K562 (cell line): ENCODE measurements around the gene NMRAL1. TPM values are rescaled to one million over a fixed set of nuclear protein-coding genes. Genes with fewer than 3 reads are reported as not detected.
A peak's percentile ranks its signal among the peaks of the same experiment; 100 is the strongest.

Source experiments
- ARID1B ChIP-seq: fragments of 450-650 bp; IDR thresholded peaks from 2 replicates; pipeline ENCODE4 v1.6.1; 2016; ENCODE audit warnings: antibody characterized with exemption, mild to moderate bottlenecking, inconsistent platforms
- CC2D1A ChIP-seq: fragments of 450-650 bp; IDR thresholded peaks from 2 replicates; pipeline ENCODE4 v1.6.1; 2017; ENCODE audit warnings: mild to moderate bottlenecking
- ELK3 ChIP-seq: fragments of 450-650 bp; formaldehyde crosslinking; IDR thresholded peaks from 2 replicates; pipeline ENCODE4 v1.4.0; 2020; ENCODE audit warnings: mild to moderate bottlenecking
- HIVEP1 ChIP-seq: fragments of 250-450 bp; sonication (Bioruptor Pico); IDR thresholded peaks from 2 replicates; pipeline ENCODE4 v1.4.0; 2020; ENCODE audit warnings: mild to moderate bottlenecking
- MAFK ChIP-seq: IDR thresholded peaks from 2 replicates; pipeline ENCODE4 v1.6.1; 2011; ENCODE audit warnings: low read length, improper control_type of control experiment
- MTA1 ChIP-seq: fragments of 450-650 bp; IDR thresholded peaks from 2 replicates; pipeline ENCODE4 v1.6.1; 2017; ENCODE audit warnings: borderline replicate concordance
- NKRF ChIP-seq: fragments of 450-650 bp; IDR thresholded peaks from 2 replicates; pipeline ENCODE4 v1.6.1; 2016; ENCODE audit warnings: borderline replicate concordance
- PTTG1 ChIP-seq: fragments of 450-650 bp; IDR thresholded peaks from 2 replicates; pipeline ENCODE4 v1.6.1; 2016; ENCODE audit warnings: low read depth, mild to moderate bottlenecking, missing genetic modification characterization, missing compliant biosample characterization
- RB1 ChIP-seq: fragments of 450-650 bp; IDR thresholded peaks from 2 replicates; pipeline ENCODE4 v1.6.1; 2017; ENCODE audit warnings: low read depth, mild to moderate bottlenecking
- RFX5 ChIP-seq: IDR thresholded peaks from 2 replicates; pipeline ENCODE4 v1.6.1; 2011; ENCODE audit warnings: low read depth, mild to moderate bottlenecking, improper control_type of control experiment, low read length
- SAP30 ChIP-seq: fragments of 200-600 bp; sonication (generic); IDR thresholded peaks from 2 replicates; pipeline ENCODE4 v1.6.1; 2012; ENCODE audit warnings: borderline replicate concordance, low read depth, mild to moderate bottlenecking, moderate library complexity, low read length, control low read depth, inconsistent platforms; ENCODE audit not compliant: insufficient read depth, poor library complexity, severe bottlenecking
- SREBF2 ChIP-seq: sonication (generic); formaldehyde crosslinking; IDR thresholded peaks from 2 replicates; pipeline ENCODE4 v1.4.0; 2020; ENCODE audit warnings: mild to moderate bottlenecking, missing genetic modification reagents
- XRCC4 ChIP-seq: IDR thresholded peaks from one replicate; pipeline ENCODE4 v1.6.1; 2011; ENCODE audit not compliant: insufficient read depth, insufficient read length; ENCODE audit errors: extremely low read depth
- ZKSCAN3 ChIP-seq: fragments of 250-450 bp; sonication (Bioruptor Pico); IDR thresholded peaks from 2 replicates; pipeline ENCODE4 v1.4.0; 2020
- ZNF134 ChIP-seq: fragments of 250-450 bp; sonication (Bioruptor Pico); conservative IDR thresholded peaks from 2 replicates; pipeline ENCODE4 v1.4.0; 2020
- ZNF318 ChIP-seq, 2 experiments: fragments of 450-650 bp; IDR thresholded peaks; 2 replicates each; pipeline ENCODE4 v1.6.1; 2016; ENCODE audit warnings: mild to moderate bottlenecking in 2 of 2, borderline replicate concordance in 1 of 2, low read depth in 1 of 2, moderate library complexity in 1 of 2
- ZNF707 ChIP-seq: fragments of 250-450 bp; sonication (Bioruptor Pico); conservative IDR thresholded peaks from 2 replicates; pipeline ENCODE4 v1.8.0; 2022; ENCODE audit warnings: inconsistent platforms, mild to moderate bottlenecking, moderate library complexity
- ZSCAN29 ChIP-seq: fragments of 450-650 bp; IDR thresholded peaks from 2 replicates; pipeline ENCODE4 v1.6.1; 2017
- polyA plus RNA-seq, 8 experiments: library from polyadenylated mRNA; depleted of rRNA in 4 of 8; stranded (reverse) in 5 of 8; unstranded in 3 of 8; fragments of >200 nt; fragmentation: Nextera tagmentation in 2 of 8; fragmentation: Illumina TruSeq in 1 of 8; extraction: Ambion mirVana in 2 of 8; extraction: Trizol in 1 of 8; gene quantifications; 2 replicates each; pipeline versions ENCODE4 v1.2.1 to v1.2.3, GENCODE V29; 2011 to 2014; ENCODE audit warnings: inconsistent platforms in 1 of 8, missing spikeins in 1 of 8
- total RNA-seq, 7 experiments: library from RNA; depleted of rRNA in 6 of 7; stranded (reverse); fragments of >200 nt in 6 of 7; fragmentation: Illumina TruSeq in 2 of 7; extraction: Trizol in 2 of 7; gene quantifications; 2 replicates each; pipeline versions ENCODE4 v1.2.1 to v1.2.3, GENCODE V29; 2011 to 2021; ENCODE audit warnings: low replicate concordance in 1 of 7

NMRAL1 gene
- total and polyA plus RNA-seq, 9 of the 15 experiments (the other 6 are each of a cell fraction or from before 2014, with no cell fraction given), result 6.3 to 116 (median 63.2) TPM

DNA sequence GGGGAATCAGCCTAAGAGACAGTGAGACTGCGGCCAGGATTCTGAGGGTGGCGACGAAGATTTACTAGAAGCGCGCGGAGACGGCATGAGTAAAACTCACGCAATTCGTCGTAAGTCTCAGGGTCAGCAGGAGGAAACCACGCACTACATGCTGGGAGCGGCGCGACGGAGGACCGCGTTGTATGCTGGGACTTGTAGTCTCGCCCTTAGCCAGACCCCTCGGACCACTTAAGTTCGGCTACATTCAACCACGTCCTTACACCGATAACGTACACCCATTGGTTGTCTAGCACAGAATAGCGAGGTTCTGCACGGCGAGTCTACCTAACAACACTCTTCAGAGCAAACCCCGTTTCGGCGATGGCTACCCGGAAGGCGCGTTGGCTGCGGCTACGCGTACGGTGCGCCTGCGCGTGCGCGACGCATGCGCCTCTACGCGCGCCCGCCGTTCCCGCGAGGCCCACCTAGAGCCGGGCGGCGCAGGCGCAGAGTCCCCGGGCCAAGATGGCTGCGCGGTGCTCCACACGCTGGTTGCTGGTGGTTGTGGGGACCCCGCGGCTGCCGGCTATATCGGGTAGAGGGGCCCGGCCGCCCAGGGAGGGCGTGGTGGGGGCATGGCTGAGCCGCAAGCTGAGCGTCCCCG is 48.9 kb downstream of the NMRAL1 start, which contains the start of gene DNAJA3 (continued):
- no peak for TF ChIP-seq ZNF318 (IDR thresholded peaks at IDR 0.05; ENCODE audit: borderline replicate concordance in 1 of 2, low read depth in 1 of 2)
- TF ChIP-seq HIVEP1 (CRISPR knock-in tag), result no peak
- no peak for TF ChIP-seq ELK3 (CRISPR knock-in tag)
- no peak; the same call in 1 of the 2 replicates for TF ChIP-seq ARID1B
- TF ChIP-seq CC2D1A, result no peak
- no peak for TF ChIP-seq ZNF134 (CRISPR knock-in tag)
- TF ChIP-seq SREBF2, result no peak
- peak; percentile 46; the same call in 1 of the 2 replicates for TF ChIP-seq RB1
- TF ChIP-seq ZKSCAN3 (CRISPR knock-in tag), result no peak
- TF ChIP-seq XRCC4, result no peak
- TF ChIP-seq RFX5, result no peak
- no peak for TF ChIP-seq ZSCAN29
- no peak for TF ChIP-seq ZNF707 (CRISPR knock-in tag)
- no peak for TF ChIP-seq SAP30
- TF ChIP-seq NKRF, result peak; percentile 95; the same call in 1 of the 2 replicates
- no peak for TF ChIP-seq PTTG1 (tag)
- 0 out of 2 replicates have a peak, but pooled peaks have one; percentile 3 for TF ChIP-seq MAFK
- TF ChIP-seq MTA1, result peak; percentile 94
